ENCODE data around the gene INKA2. TPM values are rescaled to one million over a fixed set of nuclear protein-coding genes. Genes with fewer than 3 reads are reported as not detected.

Gene INKA2
- total RNA-seq, 5 donors from 2014 or later (not counting 1 experiment from before 2014, with no cell fraction given): 1.2 to 2.7 (median 1.2) TPM; not detected in 2

- Histone ChIP-seq H3K4me1 (ENCODE audit: control insufficient read depth in 1 of 2, extremely low read depth in 1 of 2, insufficient read depth in 2 of 2, low read length in 2 of 2) (no peaks in the 10 kb centered on the region), H3K36me3 (ENCODE audit: control insufficient read depth in 2 of 2, extremely low read depth in 1 of 2, insufficient read depth in 1 of 2, low read length in 1 of 2) (peaks cover 0 to 63% of the 10 kb centered on the region in 2 donors), H3K4me3 (ENCODE audit: control insufficient read depth in 1 of 2, extremely low read depth in 1 of 2, low read length in 1 of 2) (no peak overlapping the region), H3K9me3 (no peaks in the 10 kb centered on the region), H3K27me3 (replicated peaks in 1 of 2; ENCODE audit: control insufficient read depth in 2 of 2, extremely low read depth in 1 of 2, insufficient read depth in 2 of 2, low read length in 1 of 2) (no peaks in the 10 kb centered on the region), H3K27ac (ENCODE audit: low read length) (no peak overlapping the region)
- Mint-ChIP-seq H3K4me3 (no peak overlapping the region), H3K36me3 (peaks cover 43% of the 10 kb centered on the region), H3K27me3 (no peaks in the 10 kb centered on the region), H3K27ac (peak overlapping the region; percentile 48 to 72), H3K4me1 (peaks cover 7 to 17% (median 15%) of the 10 kb centered on the region in 3 donors), H3K9me3 (no peaks in the 10 kb centered on the region)
- no peak for ATAC-seq (replicated peaks in 1 of 4)
- no peak for DNase-seq
- WGBS (ENCODE audit: insufficient coverage): no CpG with 5 or more reads among the region's 9 CpGs
- CTCF ChIA-PET: no interaction called here
- POLR2A ChIA-PET: no interaction called here
These were observed 31.3 kb downstream of the INKA2 start for GRCh38 chr1:111707906-111708305.

DNA sequence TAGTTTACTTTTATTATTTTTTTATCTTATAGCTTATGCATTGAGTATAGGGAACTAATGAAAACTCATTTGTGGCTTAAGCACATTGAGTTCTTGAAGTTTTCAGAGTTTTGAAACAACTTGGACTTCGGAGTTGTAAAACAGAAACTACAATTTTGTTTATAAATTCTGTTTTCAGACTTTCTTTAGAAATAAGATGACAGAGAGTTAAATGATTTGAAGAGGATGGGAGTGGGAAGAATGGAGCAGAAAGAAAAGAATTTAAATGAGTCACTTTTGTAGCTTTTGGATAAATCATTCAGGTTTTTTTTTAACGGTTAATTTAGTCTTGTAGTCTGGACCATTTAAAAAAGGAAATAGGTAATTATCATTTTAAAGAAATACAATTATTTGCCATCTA is 32.3 kb downstream of the INKA2 start:
- Mint-ChIP-seq H3K4me3 (no peak overlapping the region), H3K27ac (peak overlapping the region; percentile 66 to 83), H3K27me3 (no peaks in the 10 kb centered on the region), H3K36me3 (peaks cover 44% of the 10 kb centered on the region), H3K9me3 (no peaks in the 10 kb centered on the region), H3K4me1 (peaks cover 7 to 17% (median 15%) of the 10 kb centered on the region in 3 donors)
- Histone ChIP-seq H3K36me3 (ENCODE audit: control insufficient read depth in 2 of 2, extremely low read depth in 1 of 2, insufficient read depth in 1 of 2, low read length in 1 of 2) (peaks cover 0 to 68% of the 10 kb centered on the region in 2 donors), H3K4me3 (ENCODE audit: control insufficient read depth in 1 of 2, extremely low read depth in 1 of 2, low read length in 1 of 2) (no peak overlapping the region), H3K9me3 (no peaks in the 10 kb centered on the region), H3K27ac (ENCODE audit: low read length) (no peak overlapping the region), H3K27me3 (replicated peaks in 1 of 2; ENCODE audit: control insufficient read depth in 2 of 2, extremely low read depth in 1 of 2, insufficient read depth in 2 of 2, low read length in 1 of 2) (no peaks in the 10 kb centered on the region), H3K4me1 (ENCODE audit: control insufficient read depth in 1 of 2, extremely low read depth in 1 of 2, insufficient read depth in 2 of 2, low read length in 2 of 2) (no peaks in the 10 kb centered on the region)
- ChIA-PET CTCF (interaction anchor here in 1 of 2 donors (0.8 to 0.9 kb wide), 2 partner anchors 63 to 199 kb away, joined by 3 read pairs; no protein-coding TSS in a partner anchor), POLR2A (interaction anchor here in 1 of 2 donors (0.6 kb wide), 1 partner anchor 14 kb away, joined by 3 read pairs; no protein-coding TSS in a partner anchor)
- no peak for DNase-seq
- no peak for ATAC-seq (replicated peaks in 1 of 4)
- WGBS (ENCODE audit: insufficient coverage): 60% methylated on average over 1 of the region's 2 CpGs

DNA sequence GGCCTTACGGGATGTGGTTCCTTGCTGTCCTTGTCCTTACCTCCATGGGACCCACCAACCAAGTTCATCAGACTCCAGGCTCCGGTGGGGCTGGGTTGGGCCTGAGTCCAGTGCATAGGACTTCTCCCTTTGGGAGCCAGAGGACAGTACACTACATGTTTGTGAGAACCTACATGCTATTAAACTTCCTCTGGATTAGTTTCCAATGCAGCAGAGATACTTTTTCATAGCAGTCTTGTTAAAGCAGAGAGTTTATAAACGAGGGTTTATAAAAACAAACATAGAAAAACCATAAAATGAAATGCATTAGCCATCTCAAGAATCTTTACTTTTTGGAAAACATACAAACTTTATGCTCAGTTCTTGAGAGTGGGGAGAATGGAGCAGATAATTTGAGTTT is 33.4 kb downstream of the INKA2 start:
- H3K27ac Mint-ChIP-seq: peak overlapping the region in 1 of 2 donors; percentile 80
- Histone ChIP-seq H3K4me1 (ENCODE audit: control insufficient read depth in 1 of 2, extremely low read depth in 1 of 2, insufficient read depth in 2 of 2, low read length in 2 of 2) (no peaks in the 10 kb centered on the region), H3K27ac (ENCODE audit: low read length) (no peak overlapping the region), H3K4me3 (ENCODE audit: control insufficient read depth in 1 of 2, extremely low read depth in 1 of 2, low read length in 1 of 2) (no peak overlapping the region), H3K27me3 (replicated peaks in 1 of 2; ENCODE audit: control insufficient read depth in 2 of 2, extremely low read depth in 1 of 2, insufficient read depth in 2 of 2, low read length in 1 of 2) (no peaks in the 10 kb centered on the region), H3K36me3 (ENCODE audit: control insufficient read depth in 2 of 2, extremely low read depth in 1 of 2, insufficient read depth in 1 of 2, low read length in 1 of 2) (peaks cover 0 to 79% of the 10 kb centered on the region in 2 donors), H3K9me3 (no peaks in the 10 kb centered on the region)
- no peak for DNase-seq
- peaks cover 10 to 18% (median 15%) of the 10 kb centered on the region in 3 donors for H3K4me1 Mint-ChIP-seq
- no peaks in the 10 kb centered on the region for H3K27me3 Mint-ChIP-seq
- H3K9me3 Mint-ChIP-seq: no peaks in the 10 kb centered on the region
- WGBS (ENCODE audit: insufficient coverage): 100% methylated on average over 1 of the region's 3 CpGs
- ChIA-PET CTCF (interaction anchor here (0.6 to 1.0 kb wide), 2 partner anchors 198 kb away, joined by 3 read pairs; no protein-coding TSS in a partner anchor), POLR2A (interaction anchor here in 1 of 2 donors (0.6 to 0.7 kb wide), 2 partner anchors 172 to 905 kb away, joined by 3 read pairs; no protein-coding TSS in a partner anchor)
- no peak overlapping the region for H3K4me3 Mint-ChIP-seq
- no peak for ATAC-seq (replicated peaks in 1 of 4)
- peaks cover 49% of the 10 kb centered on the region for H3K36me3 Mint-ChIP-seq

GRCh38 chr1:111704776-111705175 is 34.4 kb downstream of the INKA2 start:
- Histone ChIP-seq H3K4me3 (ENCODE audit: control insufficient read depth in 1 of 2, extremely low read depth in 1 of 2, low read length in 1 of 2) (no peak overlapping the region), H3K27me3 (replicated peaks in 1 of 2; ENCODE audit: control insufficient read depth in 2 of 2, extremely low read depth in 1 of 2, insufficient read depth in 2 of 2, low read length in 1 of 2) (no peaks in the 10 kb centered on the region), H3K9me3 (no peaks in the 10 kb centered on the region), H3K36me3 (ENCODE audit: control insufficient read depth in 2 of 2, extremely low read depth in 1 of 2, insufficient read depth in 1 of 2, low read length in 1 of 2) (peaks cover 0 to 80% of the 10 kb centered on the region in 2 donors), H3K4me1 (ENCODE audit: control insufficient read depth in 1 of 2, extremely low read depth in 1 of 2, insufficient read depth in 2 of 2, low read length in 2 of 2) (no peaks in the 10 kb centered on the region), H3K27ac (ENCODE audit: low read length) (no peak overlapping the region)
- Mint-ChIP-seq H3K4me3 (no peak overlapping the region), H3K27me3 (no peaks in the 10 kb centered on the region), H3K4me1 (peaks cover 13 to 19% (median 15%) of the 10 kb centered on the region in 3 donors), H3K27ac (peak overlapping the region in 1 of 2 donors; percentile 65), H3K36me3 (peaks cover 59% of the 10 kb centered on the region), H3K9me3 (no peaks in the 10 kb centered on the region)
- ChIA-PET POLR2A (interaction anchor here in 1 of 2 donors (0.6 kb wide), 2 partner anchors 10 to 21 kb away, joined by 3 read pairs; no protein-coding TSS in a partner anchor), CTCF (interaction anchor here in 1 of 2 donors (1.0 to 1.3 kb wide), 3 partner anchors 10 to 197 kb away, joined by 3 to 4 read pairs (median 3); no protein-coding TSS in a partner anchor)
- no peak for DNase-seq
- no peak for ATAC-seq (replicated peaks in 1 of 4)

DNA sequence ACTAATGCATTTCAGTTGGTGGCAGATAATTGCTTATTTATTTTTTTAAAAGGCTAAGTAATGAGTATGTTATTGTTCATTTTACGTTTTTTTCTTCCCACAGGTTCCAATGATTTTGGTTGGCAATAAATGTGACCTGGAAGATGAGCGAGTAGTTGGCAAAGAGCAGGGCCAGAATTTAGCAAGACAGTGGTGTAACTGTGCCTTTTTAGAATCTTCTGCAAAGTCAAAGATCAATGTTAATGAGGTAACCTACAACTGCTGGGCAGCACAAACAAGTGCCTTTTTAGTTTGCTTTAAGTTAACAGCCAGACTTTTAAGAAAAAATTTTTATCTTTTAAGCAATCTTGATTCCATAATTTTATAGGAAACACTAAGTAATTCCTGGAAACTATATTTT is 35.0 kb downstream of the INKA2 start:
- Mint-ChIP-seq H3K4me3 (no peak overlapping the region), H3K27me3 (no peaks in the 10 kb centered on the region), H3K27ac (peak overlapping the region; percentile 20 to 31), H3K4me1 (peaks cover 8 to 13% (median 10%) of the 10 kb centered on the region in 3 donors), H3K36me3 (peaks cover 57% of the 10 kb centered on the region), H3K9me3 (no peaks in the 10 kb centered on the region)
- ATAC-seq (replicated peaks in 1 of 4) (no peak), DNase-seq (no peak)
- peaks cover 0 to 80% of the 10 kb centered on the region in 2 donors for H3K36me3 ChIP-seq (ENCODE audit: control insufficient read depth in 2 of 2, extremely low read depth in 1 of 2, insufficient read depth in 1 of 2, low read length in 1 of 2)
- ChIA-PET CTCF (interaction anchor here in 1 of 2 donors (1.1 to 1.3 kb wide), 2 partner anchors 10 to 187 kb away, joined by 3 to 4 read pairs; no protein-coding TSS in a partner anchor), POLR2A (interaction anchor here in 1 of 2 donors (0.6 kb wide), 1 partner anchor 21 kb away, joined by 3 read pairs; no protein-coding TSS in a partner anchor)
- no peaks in the 10 kb centered on the region for H3K27me3 ChIP-seq (replicated peaks in 1 of 2; ENCODE audit: control insufficient read depth in 2 of 2, extremely low read depth in 1 of 2, insufficient read depth in 2 of 2, low read length in 1 of 2)
- no peaks in the 10 kb centered on the region for H3K4me1 ChIP-seq (ENCODE audit: control insufficient read depth in 1 of 2, extremely low read depth in 1 of 2, insufficient read depth in 2 of 2, low read length in 2 of 2)
- H3K27ac ChIP-seq (ENCODE audit: low read length): no peak overlapping the region
- WGBS (ENCODE audit: insufficient coverage): 92% methylated on average over 2 of the region's 2 CpGs
- H3K4me3 ChIP-seq (ENCODE audit: control insufficient read depth in 1 of 2, extremely low read depth in 1 of 2, low read length in 1 of 2): no peak overlapping the region
- H3K9me3 ChIP-seq: no peaks in the 10 kb centered on the region

DNA sequence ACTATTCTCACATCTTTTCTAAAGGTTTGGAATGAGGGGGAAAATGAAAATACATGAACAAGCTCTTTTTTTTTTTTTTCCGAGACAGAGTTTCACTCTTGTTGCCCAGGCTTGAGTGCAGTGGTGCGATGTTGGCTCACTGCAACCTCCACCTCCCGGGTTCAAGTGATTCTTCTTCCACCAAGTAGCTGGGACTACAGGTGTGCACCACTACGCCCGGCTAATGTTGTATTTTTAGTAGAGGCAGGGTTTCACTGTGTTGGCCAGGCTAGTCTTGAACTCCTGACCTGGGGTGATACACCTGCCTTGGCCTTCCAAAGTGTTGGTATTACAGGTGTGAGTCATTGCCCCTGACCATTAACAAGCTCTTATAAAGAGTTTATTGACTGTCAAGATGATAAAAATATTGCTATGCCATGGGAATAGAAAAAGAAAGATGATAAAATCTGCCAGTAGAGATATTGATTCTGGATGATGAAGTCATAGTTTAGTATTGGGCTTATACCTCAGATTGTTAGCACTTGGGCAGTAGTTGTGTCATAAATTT is 36.6 kb downstream of the INKA2 start:
- peaks cover 0 to 82% of the 10 kb centered on the region in 2 donors for H3K36me3 ChIP-seq (ENCODE audit: control insufficient read depth in 2 of 2, extremely low read depth in 1 of 2, insufficient read depth in 1 of 2, low read length in 1 of 2)
- Mint-ChIP-seq H3K36me3 (peaks cover 48% of the 10 kb centered on the region), H3K4me3 (no peak overlapping the region), H3K27me3 (no peaks in the 10 kb centered on the region), H3K27ac (peak overlapping the region; percentile 12 to 67), H3K4me1 (peaks cover 6 to 14% (median 8%) of the 10 kb centered on the region in 3 donors), H3K9me3 (no peaks in the 10 kb centered on the region)
- no peak for ATAC-seq (replicated peaks in 1 of 4)
- H3K27me3 ChIP-seq (replicated peaks in 1 of 2; ENCODE audit: control insufficient read depth in 2 of 2, extremely low read depth in 1 of 2, insufficient read depth in 2 of 2, low read length in 1 of 2): no peaks in the 10 kb centered on the region
- H3K27ac ChIP-seq (ENCODE audit: low read length): no peak overlapping the region
- WGBS (ENCODE audit: insufficient coverage): no CpG with 5 or more reads among the region's 5 CpGs
- no peak for DNase-seq
- no peaks in the 10 kb centered on the region for H3K4me1 ChIP-seq (ENCODE audit: control insufficient read depth in 1 of 2, extremely low read depth in 1 of 2, insufficient read depth in 2 of 2, low read length in 2 of 2)
- ChIA-PET CTCF (interaction anchor here (0.6 to 1.6 kb wide), 6 partner anchors 9 to 631 kb away, joined by 3 to 4 read pairs (median 3); no protein-coding TSS in a partner anchor), POLR2A (interaction anchor here (0.5 to 1.0 kb wide), 4 partner anchors 9 to 936 kb away, joined by 3 to 7 read pairs (median 5); no protein-coding TSS in a partner anchor)
- no peaks in the 10 kb centered on the region for H3K9me3 ChIP-seq
- no peak overlapping the region for H3K4me3 ChIP-seq (ENCODE audit: control insufficient read depth in 1 of 2, extremely low read depth in 1 of 2, low read length in 1 of 2)
